IMR-90 (cell line): ENCODE measurements around the gene CAVIN4.

Experiments used
- BHLHE40 ChIP-seq: fragments of 150-350 bp; IDR thresholded peaks from 2 replicates; pipeline ENCODE4 v1.6.1; 2016; ENCODE audit warnings: mild to moderate bottlenecking, low read depth, low read length
- CEBPB ChIP-seq: IDR thresholded peaks from 2 replicates; pipeline ENCODE4 v1.6.1; 2012; ENCODE audit warnings: low read depth, low read length, improper control_type of control experiment
- CTCF ChIP-seq: conservative IDR thresholded peaks from 2 replicates; pipeline ENCODE4 v1.5.1; 2012; ENCODE audit warnings: mild to moderate bottlenecking, low read depth, low read length, improper control_type of control experiment
- ELK1 ChIP-seq: fragments of 150-350 bp; IDR thresholded peaks from 2 replicates; pipeline ENCODE4 v1.6.1; 2016; ENCODE audit warnings: low read depth, mild to moderate bottlenecking, low read length, moderate library complexity, borderline replicate concordance
- FOS ChIP-seq: fragments of 150-350 bp; IDR thresholded peaks from 2 replicates; pipeline ENCODE4 v1.6.1; 2016; ENCODE audit warnings: low read depth, low read length
- MAFK ChIP-seq: IDR thresholded peaks from 2 replicates; pipeline ENCODE4 v1.6.1; 2012; ENCODE audit warnings: low read depth, low read length, improper control_type of control experiment
- MAZ ChIP-seq: IDR thresholded peaks from 2 replicates; pipeline ENCODE4 v1.6.1; 2012; ENCODE audit warnings: low read depth, mild to moderate bottlenecking, low read length, improper control_type of control experiment, moderate library complexity, borderline replicate concordance
- POLR2A ChIP-seq: IDR thresholded peaks from 2 replicates; pipeline ENCODE4 v1.6.1; 2012; ENCODE audit warnings: mild to moderate bottlenecking, low read depth, low read length
- RAD21 ChIP-seq: IDR thresholded peaks from 2 replicates; pipeline ENCODE4 v1.6.1; 2012; ENCODE audit warnings: low read length, improper control_type of control experiment
- RFX5 ChIP-seq: IDR thresholded peaks from 2 replicates; pipeline ENCODE4 v1.8.0; 2012; ENCODE audit warnings: low read depth, mild to moderate bottlenecking, low read length, moderate library complexity
- SMC3 ChIP-seq: fragments of 150-350 bp; IDR thresholded peaks from 2 replicates; pipeline ENCODE4 v1.6.1; 2016; ENCODE audit warnings: low read depth, mild to moderate bottlenecking, antibody characterized with exemption, low read length, moderate library complexity
- TF ChIP-seq, protein P1 (sequence below): fragments of 150-350 bp; IDR thresholded peaks from 2 replicates; pipeline ENCODE4 v1.6.1; 2017; ENCODE audit warnings: mild to moderate bottlenecking, antibody characterized with exemption, low read length, low read depth

DNA sequence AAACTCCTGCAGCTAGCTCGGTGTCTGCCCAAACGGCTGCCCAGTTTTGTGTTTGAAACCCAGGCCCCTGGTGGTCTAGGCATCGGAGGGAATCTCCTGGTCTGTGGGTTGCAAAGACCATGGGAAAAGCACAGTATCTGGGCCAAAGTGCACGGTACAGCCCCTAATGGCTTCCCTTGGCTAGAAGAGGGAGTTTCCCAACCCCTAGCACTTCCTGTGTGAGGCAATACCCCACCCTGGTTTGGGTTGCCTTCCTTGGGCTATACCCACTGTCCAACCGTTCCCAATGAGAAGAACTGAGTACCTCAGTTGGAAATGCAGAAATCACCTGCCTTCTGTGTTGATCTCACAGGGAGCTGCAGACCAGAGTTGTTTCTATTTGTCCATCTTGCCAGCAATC is 41.8 kb downstream of the CAVIN4 start:
- TF ChIP-seq CTCF = no peak
- TF ChIP-seq MAZ = no peak
- TF ChIP-seq POLR2A = no peak
- TF ChIP-seq BHLHE40 = no peak
- TF ChIP-seq CEBPB = no peak
- TF ChIP-seq RFX5 = no peak
- no peak for TF ChIP-seq FOS
- no peak for TF ChIP-seq MAFK
- TF ChIP-seq, protein P1, sequence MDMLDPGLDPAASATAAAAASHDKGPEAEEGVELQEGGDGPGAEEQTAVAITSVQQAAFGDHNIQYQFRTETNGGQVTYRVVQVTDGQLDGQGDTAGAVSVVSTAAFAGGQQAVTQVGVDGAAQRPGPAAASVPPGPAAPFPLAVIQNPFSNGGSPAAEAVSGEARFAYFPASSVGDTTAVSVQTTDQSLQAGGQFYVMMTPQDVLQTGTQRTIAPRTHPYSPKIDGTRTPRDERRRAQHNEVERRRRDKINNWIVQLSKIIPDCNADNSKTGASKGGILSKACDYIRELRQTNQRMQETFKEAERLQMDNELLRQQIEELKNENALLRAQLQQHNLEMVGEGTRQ = no peak
- no peak for TF ChIP-seq ELK1
- TF ChIP-seq RAD21 = no peak
- TF ChIP-seq SMC3 = no peak
